IMR-90 (cell line): Measurements from ENCODE around the gene OR6S1. TPM values are rescaled to one million over a fixed set of nuclear protein-coding genes. Genes with fewer than 3 reads are reported as not detected.

ENCODE experiments used
- ATAC-seq: fragments of 200-7000 bp; cut with Tn5 transposase; 2 replicates; pipeline ENCODE4 v1.9.1; 2020; ENCODE audit warnings: low read depth, mild to moderate bottlenecking, moderate library complexity
- BruUV-seq: library from RNA; stranded (reverse); fragments of 400-500 nt; replicated peaks from 2 replicates; lab custom pipeline; 2021; lab: Mats Ljungman, UMichigan
- CTCF ChIA-PET: fragments of 300-600 bp; formaldehyde crosslinking; extraction: SDS; loops from one replicate; lab custom pipeline; 2021; ENCODE audit warnings: antibody characterized with exemption; lab: Yijun Ruan, JAX
- POLR2A ChIA-PET: fragments of 300-600 bp; sonication (Branson Sonifier 250); formaldehyde crosslinking; loops from one replicate; lab custom pipeline; 2022; ENCODE audit warnings: antibody characterized with exemption; ENCODE audit not compliant: unreplicated experiment; lab: Charles Lee
- DNase-seq: peaks from one replicate; pipeline ENCODE4 v3.0.0; 2013
- H2AFZ ChIP-seq: replicated peaks from 2 replicates; pipeline ENCODE3; 2013; ENCODE audit warnings: low read length, mild to moderate bottlenecking; ENCODE audit not compliant: poor library complexity
- H2AK5ac ChIP-seq: 2 replicates; pipeline ENCODE4 v1.6.1; 2013; ENCODE audit warnings: low read depth, low read length, inconsistent platforms
- H2AK9ac ChIP-seq: replicated peaks from 2 replicates; pipeline ENCODE3; 2013; ENCODE audit warnings: mild to moderate bottlenecking, low read depth, low read length, moderate library complexity; ENCODE audit not compliant: poor library complexity
- H2BK120ac ChIP-seq: 2 replicates; pipeline ENCODE4 v1.6.1; 2013; ENCODE audit warnings: low read depth, low read length, inconsistent platforms
- H2BK15ac ChIP-seq: 3 replicates; pipeline ENCODE4 v1.6.1; 2013; ENCODE audit warnings: low read depth, low read length, inconsistent platforms
- H2BK20ac ChIP-seq: 2 replicates; pipeline ENCODE4 v1.6.1; 2013; ENCODE audit warnings: low read depth, mild to moderate bottlenecking, inconsistent platforms, low read length, moderate library complexity
- H2BK5ac ChIP-seq: 2 replicates; pipeline ENCODE4 v1.6.1; 2013; ENCODE audit warnings: mild to moderate bottlenecking, low read depth, low read length, inconsistent platforms; ENCODE audit not compliant: poor library complexity, severe bottlenecking
- H3K14ac ChIP-seq: replicated peaks from 2 replicates; pipeline ENCODE4 v1.6.1; 2013; ENCODE audit warnings: low read depth, low read length, inconsistent platforms
- H3K18ac ChIP-seq: 2 replicates; pipeline ENCODE4 v1.6.1; 2013; ENCODE audit warnings: low read depth, low read length, control low read depth
- H3K23ac ChIP-seq: 2 replicates; pipeline ENCODE4 v1.6.1; 2013; ENCODE audit warnings: low read depth, low read length, inconsistent platforms
- H3K27ac ChIP-seq: 2 replicates; pipeline ENCODE4 v1.5.1; 2013; ENCODE audit warnings: mild to moderate bottlenecking, control low read depth, low read length; ENCODE audit not compliant: insufficient read depth
- H3K27me3 ChIP-seq: 2 replicates; pipeline ENCODE4 v1.6.1; 2013; ENCODE audit warnings: low read length; ENCODE audit not compliant: control insufficient read depth, insufficient read depth
- H3K36me3 ChIP-seq: 2 replicates; pipeline ENCODE4 v1.6.1; 2013; ENCODE audit warnings: low read length, mixed read lengths; ENCODE audit not compliant: control insufficient read depth, insufficient read depth
- H3K4ac ChIP-seq: 2 replicates; pipeline ENCODE4 v1.6.1; 2013; ENCODE audit warnings: low read depth, low read length, inconsistent platforms
- H3K4me1 ChIP-seq: 2 replicates; pipeline ENCODE4 v1.6.1; 2013; ENCODE audit warnings: low read length, mixed read lengths; ENCODE audit not compliant: control insufficient read depth, insufficient read depth
- H3K4me2 ChIP-seq: 2 replicates; pipeline ENCODE4 v1.6.1; 2013; ENCODE audit warnings: low read depth, mild to moderate bottlenecking, control low read depth, low read length, moderate library complexity
- H3K4me3 ChIP-seq: 2 replicates; pipeline ENCODE4 v1.5.1; 2013; ENCODE audit warnings: low read depth, mild to moderate bottlenecking, control low read depth, low read length, moderate library complexity; ENCODE audit not compliant: insufficient read depth
- H3K56ac ChIP-seq: 2 replicates; pipeline ENCODE4 v1.6.1; 2013; ENCODE audit warnings: low read length, inconsistent platforms; ENCODE audit not compliant: insufficient read depth; ENCODE audit errors: extremely low read depth
- H3K79me1 ChIP-seq, 2 experiments: 2 replicates each; pipeline ENCODE4 v1.6.1; 2013; ENCODE audit warnings: low read length in 2 of 2, inconsistent platforms in 1 of 2, low read depth in 1 of 2
- H3K9ac ChIP-seq: 2 replicates; pipeline ENCODE4 v1.6.1; 2013; ENCODE audit warnings: low read depth, low read length, control low read depth
- H3K9me1 ChIP-seq: 2 replicates; pipeline ENCODE4 v1.6.1; 2013; ENCODE audit warnings: low read length, inconsistent platforms; ENCODE audit not compliant: insufficient read depth
- H3K9me3 ChIP-seq: 2 replicates; pipeline ENCODE4 v1.6.1; 2013; ENCODE audit warnings: low read length; ENCODE audit not compliant: control insufficient read depth, insufficient read depth
- H4K20me1 ChIP-seq: 2 replicates; pipeline ENCODE4 v1.6.1; 2013; ENCODE audit warnings: low read length, inconsistent platforms; ENCODE audit not compliant: insufficient read depth
- H4K5ac ChIP-seq: 2 replicates; pipeline ENCODE4 v1.6.1; 2013; ENCODE audit warnings: mild to moderate bottlenecking, low read depth, low read length, control low read depth
- H4K8ac ChIP-seq, 2 experiments: 2 replicates each; pipeline ENCODE4 v1.6.1; 2013; ENCODE audit warnings: low read depth in 2 of 2, low read length in 2 of 2, control low read depth in 1 of 2, inconsistent platforms in 1 of 2
- H4K91ac ChIP-seq: 2 replicates; pipeline ENCODE4 v1.6.1; 2013; ENCODE audit warnings: low read depth, low read length, inconsistent platforms; ENCODE audit not compliant: insufficient read depth
- CTCF ChIP-seq: conservative IDR thresholded peaks from 2 replicates; pipeline ENCODE4 v1.5.1; 2012; ENCODE audit warnings: mild to moderate bottlenecking, low read depth, low read length, improper control_type of control experiment
- RFX5 ChIP-seq: IDR thresholded peaks from 2 replicates; pipeline ENCODE4 v1.8.0; 2012; ENCODE audit warnings: low read depth, mild to moderate bottlenecking, low read length, moderate library complexity
- WGBS, 2 experiments: methylation state at CpG; one replicate each; pipeline versions ENCODE4 v1.1.5 to v1.1.7; 2013; ENCODE audit warnings: missing lambda C conversion rate in 2 of 2; ENCODE audit not compliant: insufficient read length in 1 of 2; ENCODE audit errors: extremely low coverage in 2 of 2; 5-methylcytosine and 5-hydroxymethylcytosine counted together
- dilution Hi-C: fragments of 300-500 bp; cut with HindIII; formaldehyde crosslinking; loops from one replicate; pipeline ENCODE4 v1.14.3; 2018; ENCODE audit warnings: low sequenced_read_pairs; ENCODE audit not compliant: unreplicated experiment
- in situ Hi-C: fragments of 300-500 bp; cut with MboI; formaldehyde crosslinking; loops from 3 replicates; pipeline ENCODE4 v1.14.3; 2019; ENCODE audit warnings: low sequenced_read_pairs, inconsistent platforms, mixed read lengths
- intact Hi-C: fragments of 100-400 bp; cut with micrococcal nuclease; formaldehyde crosslinking; loops from 2 replicates; pipeline ENCODE4 v1.10.0; 2022
- polyA plus RNA-seq, 3 experiments: library from polyadenylated mRNA; depleted of rRNA; stranded (reverse); fragments of >200 nt; gene quantifications; 2 replicates each; pipeline ENCODE4 v1.2.3, GENCODE V29; 2012; ENCODE audit warnings: low replicate concordance in 1 of 3
- total RNA-seq: library from RNA; depleted of rRNA; stranded (reverse); fragments of >200 nt; gene quantifications from 2 replicates; pipeline ENCODE4 v1.2.3, GENCODE V29; 2012

The OR6S1 gene
- total and polyA plus RNA-seq, 2 of the 4 experiments (the other 2 are of a cell fraction), result not detected

GRCh38 chr14:20607617-20608016 is 33.9 kb downstream of the OR6S1 start:
- Histone ChIP-seq H3K14ac (no peak overlapping the region), H3K27me3 (no peaks in the 10 kb centered on the region), H2BK5ac (no peak overlapping the region), H3K23ac (no peak overlapping the region), H3K4me3 (no peak overlapping the region), H2BK120ac (no peak overlapping the region), H2AFZ (no peak overlapping the region), H4K91ac (no peak overlapping the region), H3K36me3 (no peaks in the 10 kb centered on the region), H2BK20ac (no peak overlapping the region), H3K4me2 (no peak overlapping the region), H2BK15ac (no peak overlapping the region), H4K8ac (no peak overlapping the region), H3K9me3 (no peaks in the 10 kb centered on the region), H2AK9ac (no peak overlapping the region), H3K18ac (no peak overlapping the region), H3K56ac (no peak overlapping the region), H3K27ac (no peak overlapping the region), H4K20me1 (peaks cover 6% of the 10 kb centered on the region), H3K4me1 (no peaks in the 10 kb centered on the region), H3K9me1 (no peaks in the 10 kb centered on the region), H3K79me1 (no peaks in the 10 kb centered on the region), H4K5ac (no peak overlapping the region), H3K4ac (no peak overlapping the region), H3K9ac (no peak overlapping the region), H2AK5ac (no peak overlapping the region)
- no peak for TF ChIP-seq RFX5
- no peak for TF ChIP-seq CTCF
- BruUV-seq, result no TSS peak
- in situ Hi-C loops, result no loop called here
- DNase-seq (no peak), ATAC-seq (no peak)
- intact Hi-C loops, result loop anchor here (2.0 kb wide), 1 partner anchor 77 kb away; no protein-coding TSS in a partner anchor
- WGBS, 2 experiments, result no CpG with 5 or more reads among the region's 5 CpGs
- dilution Hi-C loops, result no loop called here
- ChIA-PET CTCF (no interaction called here), POLR2A (no interaction called here)
